Measurements from ENCODE around the gene USP40.

GRCh38 chr2:233605680-233606079, 39.1 kb upstream of the USP40 start:
- TF ChIP-seq, protein P1, sequence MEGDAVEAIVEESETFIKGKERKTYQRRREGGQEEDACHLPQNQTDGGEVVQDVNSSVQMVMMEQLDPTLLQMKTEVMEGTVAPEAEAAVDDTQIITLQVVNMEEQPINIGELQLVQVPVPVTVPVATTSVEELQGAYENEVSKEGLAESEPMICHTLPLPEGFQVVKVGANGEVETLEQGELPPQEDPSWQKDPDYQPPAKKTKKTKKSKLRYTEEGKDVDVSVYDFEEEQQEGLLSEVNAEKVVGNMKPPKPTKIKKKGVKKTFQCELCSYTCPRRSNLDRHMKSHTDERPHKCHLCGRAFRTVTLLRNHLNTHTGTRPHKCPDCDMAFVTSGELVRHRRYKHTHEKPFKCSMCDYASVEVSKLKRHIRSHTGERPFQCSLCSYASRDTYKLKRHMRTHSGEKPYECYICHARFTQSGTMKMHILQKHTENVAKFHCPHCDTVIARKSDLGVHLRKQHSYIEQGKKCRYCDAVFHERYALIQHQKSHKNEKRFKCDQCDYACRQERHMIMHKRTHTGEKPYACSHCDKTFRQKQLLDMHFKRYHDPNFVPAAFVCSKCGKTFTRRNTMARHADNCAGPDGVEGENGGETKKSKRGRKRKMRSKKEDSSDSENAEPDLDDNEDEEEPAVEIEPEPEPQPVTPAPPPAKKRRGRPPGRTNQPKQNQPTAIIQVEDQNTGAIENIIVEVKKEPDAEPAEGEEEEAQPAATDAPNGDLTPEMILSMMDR (IDR thresholded peaks at IDR 0.05): no peak
- no peak for TF ChIP-seq POLR2A (IDR thresholded peaks at IDR 0.05)
